ENCODE measurements around the gene FXYD6. TPM values are rescaled to one million over a fixed set of nuclear protein-coding genes. Genes with fewer than 3 reads are reported as not detected.

FXYD6 gene
- total and polyA plus RNA-seq, 9 donors = 119 to 445 (median 264) TPM

DNA sequence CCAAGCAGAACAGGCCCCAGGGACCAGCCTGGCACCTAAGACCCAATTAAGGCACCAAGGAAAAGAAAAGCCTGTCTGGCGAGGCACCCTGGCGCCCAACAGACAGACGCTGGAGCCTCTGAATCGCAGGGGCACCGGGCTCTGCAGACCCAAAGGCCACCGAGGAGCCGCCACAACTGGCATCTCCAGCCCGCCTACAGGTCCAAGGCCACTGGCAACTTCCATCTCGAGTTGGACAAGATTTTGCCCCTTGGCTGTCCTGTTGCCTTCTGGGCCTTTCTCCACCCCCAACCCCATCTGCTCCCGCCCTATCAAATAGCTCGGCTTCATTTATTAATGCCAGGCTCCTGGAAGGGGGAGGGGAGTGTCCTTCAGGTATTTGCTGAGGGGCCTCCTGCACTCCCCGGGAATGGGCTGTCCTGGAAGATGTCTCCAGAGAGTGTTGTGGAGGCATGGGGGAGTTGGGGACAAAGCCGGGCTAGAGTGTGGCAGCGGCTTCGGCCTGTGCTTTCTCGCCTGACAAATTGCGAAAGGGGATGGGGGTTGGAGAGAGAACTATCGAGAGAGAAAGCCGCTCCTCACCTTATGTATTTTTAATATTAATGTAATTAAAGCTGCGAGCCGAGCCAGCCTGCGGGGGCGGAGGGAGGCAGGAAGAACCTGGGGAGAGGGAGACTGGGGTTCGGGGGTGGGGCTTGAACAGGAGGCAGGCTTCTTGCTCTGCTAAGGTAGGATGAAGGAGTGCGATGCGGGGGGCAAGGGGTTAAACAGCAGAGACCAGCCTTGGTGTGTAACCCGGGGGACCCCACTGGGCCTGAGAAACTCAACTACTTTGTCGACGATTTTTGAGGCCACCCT lies 81.5 kb downstream of the FXYD6 start:
- intact Hi-C loops (cut with DNase I) = loop anchor here in 1 of 4 donors (5.0 kb wide), 1 partner anchor 262 kb away; no protein-coding TSS in a partner anchor
- no peaks in the 10 kb centered on the region for H3K36me3 ChIP-seq
- H3K9me3 ChIP-seq = no peaks in the 10 kb centered on the region
- H3K27ac ChIP-seq = no peak overlapping the region
- TF ChIP-seq EP300 (IDR thresholded peaks at IDR 0.05) (no peak), POLR2A (IDR thresholded peaks at IDR 0.05) (no peak)
- TF ChIP-seq, protein P1, sequence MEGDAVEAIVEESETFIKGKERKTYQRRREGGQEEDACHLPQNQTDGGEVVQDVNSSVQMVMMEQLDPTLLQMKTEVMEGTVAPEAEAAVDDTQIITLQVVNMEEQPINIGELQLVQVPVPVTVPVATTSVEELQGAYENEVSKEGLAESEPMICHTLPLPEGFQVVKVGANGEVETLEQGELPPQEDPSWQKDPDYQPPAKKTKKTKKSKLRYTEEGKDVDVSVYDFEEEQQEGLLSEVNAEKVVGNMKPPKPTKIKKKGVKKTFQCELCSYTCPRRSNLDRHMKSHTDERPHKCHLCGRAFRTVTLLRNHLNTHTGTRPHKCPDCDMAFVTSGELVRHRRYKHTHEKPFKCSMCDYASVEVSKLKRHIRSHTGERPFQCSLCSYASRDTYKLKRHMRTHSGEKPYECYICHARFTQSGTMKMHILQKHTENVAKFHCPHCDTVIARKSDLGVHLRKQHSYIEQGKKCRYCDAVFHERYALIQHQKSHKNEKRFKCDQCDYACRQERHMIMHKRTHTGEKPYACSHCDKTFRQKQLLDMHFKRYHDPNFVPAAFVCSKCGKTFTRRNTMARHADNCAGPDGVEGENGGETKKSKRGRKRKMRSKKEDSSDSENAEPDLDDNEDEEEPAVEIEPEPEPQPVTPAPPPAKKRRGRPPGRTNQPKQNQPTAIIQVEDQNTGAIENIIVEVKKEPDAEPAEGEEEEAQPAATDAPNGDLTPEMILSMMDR (IDR thresholded peaks at IDR 0.05) = no peak
- H3K4me1 ChIP-seq (ENCODE audit: insufficient read depth) = peaks cover 7% of the 10 kb centered on the region
- H3K4me3 ChIP-seq = no peak overlapping the region
- WGBS, 3 donors = 44 to 58% (median 57%) methylated on average over 29 of the region's 29 CpGs
- no peak for DNase-seq
- no peaks in the 10 kb centered on the region for H3K27me3 ChIP-seq

DNA sequence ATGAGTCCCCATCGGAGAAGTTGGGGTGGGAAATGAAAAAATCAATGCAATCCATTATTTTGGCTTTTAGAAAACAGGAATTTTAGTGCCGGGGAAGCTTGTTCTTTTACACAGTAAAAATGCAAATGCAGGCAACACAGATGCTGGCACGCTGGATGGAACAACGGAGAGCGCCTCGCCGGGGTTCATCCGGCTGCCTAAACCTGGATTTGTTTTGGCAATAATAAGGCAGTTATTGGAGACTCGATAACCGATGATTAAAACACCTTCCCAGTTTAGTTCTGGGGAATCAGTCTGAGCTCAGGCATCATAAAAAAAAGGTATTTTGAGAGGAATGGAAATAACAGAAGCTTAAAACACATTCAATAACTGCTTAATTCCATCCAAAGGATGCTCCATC lies 82.3 kb downstream of the FXYD6 start:
- intact Hi-C loops (cut with DNase I) = no loop called here
- Histone ChIP-seq H3K9me3 (no peaks in the 10 kb centered on the region), H3K36me3 (no peaks in the 10 kb centered on the region), H3K4me1 (ENCODE audit: insufficient read depth) (peaks cover 7% of the 10 kb centered on the region), H3K4me3 (no peak overlapping the region), H3K27ac (no peak overlapping the region), H3K27me3 (no peaks in the 10 kb centered on the region)
- DNase-seq = no peak
- no peak for TF ChIP-seq EP300 (IDR thresholded peaks at IDR 0.05)
- TF ChIP-seq, protein P1 (IDR thresholded peaks at IDR 0.05) = no peak
- no peak for TF ChIP-seq POLR2A (IDR thresholded peaks at IDR 0.05)
- 89 to 94% (median 90%) methylated on average over 10 of the region's 10 CpGs for WGBS, 3 donors

DNA sequence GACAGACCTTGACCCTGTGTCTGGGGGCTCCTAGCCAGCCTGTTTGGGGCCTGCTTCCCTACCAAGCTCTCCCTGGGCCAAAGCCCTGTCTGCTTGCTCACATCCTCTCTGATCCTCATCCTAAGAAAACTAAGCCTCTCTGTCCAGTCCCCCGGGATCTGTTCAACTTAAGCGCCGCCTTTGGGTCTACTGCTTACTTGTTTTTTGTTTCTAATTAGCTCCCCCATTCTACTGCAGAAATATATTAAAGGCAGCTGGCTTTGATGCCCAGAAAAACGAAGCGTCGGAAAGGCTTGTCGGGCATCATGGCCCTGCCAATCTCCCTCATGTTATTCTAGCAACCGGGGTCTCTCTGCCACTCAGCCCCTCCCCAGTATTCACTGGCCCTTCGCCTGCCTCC lies 82.9 kb downstream of the FXYD6 start:
- no peaks in the 10 kb centered on the region for H3K36me3 ChIP-seq
- intact Hi-C loops (cut with DNase I) = no loop called here
- peaks cover 7% of the 10 kb centered on the region for H3K4me1 ChIP-seq (ENCODE audit: insufficient read depth)
- H3K9me3 ChIP-seq = no peaks in the 10 kb centered on the region
- DNase-seq = no peak
- H3K27ac ChIP-seq = no peak overlapping the region
- no peaks in the 10 kb centered on the region for H3K27me3 ChIP-seq
- no peak for TF ChIP-seq POLR2A (IDR thresholded peaks at IDR 0.05)
- no peak for TF ChIP-seq EP300 (IDR thresholded peaks at IDR 0.05)
- TF ChIP-seq, protein P1 (IDR thresholded peaks at IDR 0.05) = no peak
- WGBS, 3 donors = 93% methylated on average over 9 of the region's 9 CpGs
- H3K4me3 ChIP-seq = no peak overlapping the region

DNA sequence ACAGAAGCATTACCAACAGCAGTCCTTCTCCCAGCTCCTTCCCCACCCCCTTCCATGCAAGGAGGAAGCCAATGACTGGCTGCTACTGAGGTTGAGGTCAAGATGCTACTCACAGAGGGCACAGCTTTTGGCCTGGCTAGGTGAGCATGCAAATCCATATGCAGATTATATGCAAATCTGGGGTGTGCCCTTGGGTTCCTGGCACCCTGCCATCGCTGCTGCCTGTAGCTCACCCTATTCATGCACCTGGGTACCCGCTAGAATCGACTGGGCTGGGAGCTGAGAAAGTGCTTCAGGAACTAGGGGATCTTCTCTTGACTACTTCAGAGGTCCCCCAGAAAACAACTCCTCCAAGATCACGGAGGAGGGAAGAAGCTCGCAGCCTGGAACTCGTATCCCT lies 83.5 kb downstream of the FXYD6 start:
- DNase-seq = no peak
- WGBS, 3 donors = 85 to 92% (median 90%) methylated on average over 6 of the region's 6 CpGs
- Histone ChIP-seq H3K9me3 (no peaks in the 10 kb centered on the region), H3K27me3 (no peaks in the 10 kb centered on the region), H3K4me1 (ENCODE audit: insufficient read depth) (peaks cover 7% of the 10 kb centered on the region), H3K27ac (no peak overlapping the region), H3K4me3 (no peak overlapping the region), H3K36me3 (no peaks in the 10 kb centered on the region)
- no peak for TF ChIP-seq EP300 (IDR thresholded peaks at IDR 0.05)
- intact Hi-C loops (cut with DNase I) = no loop called here

DNA sequence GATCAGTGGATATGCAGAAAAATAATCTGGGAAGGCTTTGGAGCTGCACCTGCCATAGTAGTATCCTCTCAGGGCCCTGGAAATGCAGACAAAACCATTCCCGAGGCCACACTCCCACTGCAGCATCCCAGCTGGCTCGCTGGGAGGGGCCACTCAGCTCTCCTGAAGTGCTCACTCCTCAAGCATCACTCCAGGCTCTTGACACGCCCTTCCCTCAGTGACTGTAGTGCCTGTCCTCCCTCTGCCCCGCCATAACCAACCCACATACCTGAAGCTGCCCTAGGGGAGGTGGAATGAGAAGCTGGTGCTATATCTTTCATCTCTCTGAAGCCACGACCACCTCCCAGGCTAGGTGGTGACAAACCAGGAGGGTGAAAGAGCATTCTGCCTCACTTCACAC lies 84.2 kb downstream of the FXYD6 start:
- Histone ChIP-seq H3K4me1 (ENCODE audit: insufficient read depth) (peaks cover 7% of the 10 kb centered on the region), H3K36me3 (no peaks in the 10 kb centered on the region), H3K27me3 (no peaks in the 10 kb centered on the region), H3K27ac (no peak overlapping the region), H3K9me3 (no peaks in the 10 kb centered on the region), H3K4me3 (no peak overlapping the region)
- TF ChIP-seq POLR2A (IDR thresholded peaks at IDR 0.05) (no peak), EP300 (IDR thresholded peaks at IDR 0.05) (no peak)
- TF ChIP-seq, protein P1 (IDR thresholded peaks at IDR 0.05) = no peak
- 87 to 91% (median 89%) methylated on average over 5 of the region's 5 CpGs for WGBS, 3 donors
- intact Hi-C loops (cut with DNase I) = no loop called here
- DNase-seq = no peak
